GM12873 (cell line): ENCODE data around the gene ZNF70.

Source experiments
- CTCF ChIP-seq: IDR thresholded peaks from 2 replicates; pipeline ENCODE4 v1.5.1; 2012; ENCODE audit warnings: low read depth, mild to moderate bottlenecking, moderate library complexity, low read length, control low read depth; ENCODE audit not compliant: insufficient read depth; ENCODE audit errors: missing control alignments

The ZNF70 gene

GRCh38 chr22:23704062-23704461 is 46.9 kb downstream of the ZNF70 start:
- no peak for TF ChIP-seq CTCF

- TF ChIP-seq CTCF: no peak
Measured at GRCh38 chr22:23700706-23701105, 50.2 kb downstream of the ZNF70 start.

DNA sequence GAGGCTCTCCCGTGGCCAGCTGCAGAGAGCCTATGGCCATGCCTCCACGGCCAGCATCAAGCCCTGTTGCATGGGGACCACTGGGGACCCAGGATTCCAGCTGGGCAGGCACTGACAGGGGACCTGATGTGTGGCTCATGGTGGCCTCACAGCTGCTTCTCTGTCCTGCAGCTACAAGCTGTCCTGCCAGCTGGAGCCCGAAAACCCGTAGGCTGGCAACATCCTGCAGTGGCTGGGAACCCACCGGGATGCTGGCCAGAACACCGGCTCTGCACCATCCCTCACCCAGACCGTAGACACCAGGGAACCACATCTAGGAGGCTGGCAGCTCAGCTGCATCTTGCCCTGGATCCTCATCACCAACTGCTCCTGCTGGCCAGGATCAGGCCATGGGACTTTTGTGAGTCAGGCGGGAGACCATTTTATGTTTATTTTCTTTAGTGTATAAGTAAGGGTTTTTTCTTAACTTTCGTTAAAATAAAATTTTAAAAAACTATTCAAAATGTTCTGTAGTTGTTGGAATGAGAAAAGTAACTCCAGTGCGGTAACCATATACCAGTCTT is 52.2 kb downstream of the ZNF70 start:
- no peak for TF ChIP-seq CTCF

GRCh38 chr22:23698094-23698493 is 52.8 kb downstream of the ZNF70 start:
- TF ChIP-seq CTCF: no peak

DNA sequence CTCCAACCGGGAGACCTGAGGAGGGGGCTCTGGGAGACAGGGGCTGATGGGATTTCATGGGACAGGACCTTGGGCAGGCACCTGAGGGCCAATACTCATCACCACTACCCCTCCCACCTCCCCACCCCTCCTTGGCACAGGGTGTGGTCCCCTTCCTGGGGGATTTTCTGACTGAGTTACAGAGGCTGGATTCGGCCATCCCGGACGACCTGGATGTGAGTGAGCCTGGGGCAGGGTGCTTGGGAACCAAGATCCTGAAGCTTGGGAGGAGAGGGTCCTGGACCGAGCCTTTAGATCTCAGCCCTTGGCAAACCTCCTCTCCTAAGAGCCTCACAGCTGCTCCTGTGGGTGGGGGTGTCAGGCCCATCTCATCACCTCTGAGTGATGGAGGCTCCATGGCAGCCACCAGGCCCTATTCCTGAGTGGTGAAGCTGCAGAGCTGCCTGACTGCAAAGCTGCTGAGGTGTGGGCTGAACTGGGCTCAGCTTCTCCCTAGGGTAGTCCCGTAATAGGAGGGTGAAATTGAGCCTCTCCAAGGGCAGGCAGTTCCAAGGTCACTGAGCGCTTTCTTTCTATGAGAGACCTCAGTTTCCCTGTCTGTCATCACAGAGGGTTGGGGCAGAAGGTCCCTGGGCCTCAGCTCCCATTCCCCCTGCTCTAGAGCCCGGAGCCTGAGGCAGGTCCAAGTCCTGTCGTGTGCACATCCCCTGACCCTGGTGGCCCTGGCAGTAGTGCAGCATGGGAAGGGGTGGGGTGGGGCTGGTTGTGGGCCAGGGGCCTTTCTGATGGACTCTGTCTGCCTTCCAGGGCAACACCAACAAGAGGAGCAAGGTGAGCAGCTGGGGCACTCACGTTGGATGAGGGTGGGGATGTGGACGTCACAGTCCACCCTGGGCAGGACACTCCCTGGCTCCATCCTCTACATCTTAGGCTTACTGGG is 53.6 kb downstream of the ZNF70 start:
- no peak for TF ChIP-seq CTCF

DNA sequence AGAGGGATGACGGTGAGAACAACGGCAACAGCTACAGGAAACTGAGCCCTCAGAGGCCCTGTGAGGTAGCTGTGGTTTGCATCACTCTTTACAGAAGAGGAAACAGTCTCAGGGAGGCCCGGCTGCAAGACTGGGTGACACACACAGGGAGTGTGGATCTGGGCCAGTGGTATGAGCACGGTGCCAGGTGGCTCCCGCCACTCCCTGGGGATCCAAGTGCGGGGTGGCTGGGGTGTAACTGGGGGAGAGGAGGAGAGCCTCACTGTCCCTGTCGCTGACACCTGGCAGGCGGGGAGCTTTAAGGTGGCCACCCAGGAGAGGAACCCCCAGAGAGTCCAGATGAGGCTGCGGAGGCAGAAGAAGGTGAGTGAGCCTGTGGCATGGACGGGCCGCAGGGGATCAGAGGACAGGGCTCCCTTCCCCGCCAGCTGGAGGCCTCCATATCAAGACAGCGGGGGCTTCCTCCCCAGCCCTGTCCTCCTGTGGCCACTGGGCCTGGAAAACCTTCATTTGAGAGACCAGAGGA is 54.5 kb downstream of the ZNF70 start:
- no peak for TF ChIP-seq CTCF

DNA sequence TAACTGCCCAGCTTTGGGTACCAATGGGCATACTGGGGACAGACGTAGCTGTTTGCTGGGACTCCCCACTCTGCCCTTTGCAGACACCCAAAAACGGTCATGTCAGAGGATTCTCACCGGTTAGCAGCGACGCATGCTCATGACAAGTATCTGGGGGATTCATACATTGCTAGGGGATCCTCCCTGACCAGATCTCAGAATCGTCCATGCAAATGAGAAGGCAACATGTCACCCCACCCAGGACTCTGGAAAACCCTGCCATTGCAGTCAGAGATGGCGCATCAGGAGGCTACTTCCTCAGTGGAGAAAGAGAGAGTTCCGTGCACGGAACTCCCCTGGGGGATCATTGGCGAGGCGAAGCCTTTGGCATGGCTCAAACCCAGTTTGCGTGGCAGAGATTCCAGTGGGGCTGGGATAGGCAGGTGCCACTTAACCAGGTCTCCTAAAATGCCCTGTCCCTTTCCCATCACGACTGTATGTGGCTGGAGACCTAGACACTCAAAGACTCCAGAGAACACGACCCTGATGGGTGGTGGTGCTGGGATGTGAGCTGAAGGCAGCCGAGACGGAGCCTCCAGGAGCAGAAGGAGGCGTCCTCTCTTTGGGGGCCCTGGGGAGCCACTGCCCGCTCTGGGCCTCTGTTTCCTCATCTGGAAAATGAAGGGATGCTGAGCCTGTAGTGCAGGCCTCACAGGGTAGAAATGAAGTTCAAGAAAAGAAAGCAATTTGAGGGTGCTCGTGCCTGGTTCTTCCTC is 55.2 kb downstream of the ZNF70 start:
- TF ChIP-seq CTCF: no peak
